ENCODE measurements around the gene ENTPD8.
"Not testable (repeated sequence)": the region's sequence is repeated elsewhere in the genome, so short reads cannot be mapped to it uniquely, and the experiment has no call there.

The ENTPD8 gene

GRCh38 chr9:137410891-137411249 is 30.3 kb downstream of the ENTPD8 start:
- no peak for DNase-seq

GRCh38 chr9:137410236-137410890 is 30.8 kb downstream of the ENTPD8 start:
- DNase-seq = not testable (repeated sequence)

- DNase-seq = no peak
Measured at GRCh38 chr9:137409515-137409914, 31.6 kb downstream of the ENTPD8 start.

GRCh38 chr9:137408651-137409405 is 32.3 kb downstream of the ENTPD8 start:
- no peak for DNase-seq

- peak in 2 of 14 donors; percentile 13 to 18 for DNase-seq
Measured at GRCh38 chr9:137407590-137408300, 33.4 kb downstream of the ENTPD8 start.

- DNase-seq = peak in 8 of 14 donors; percentile 13 to 68 (median 25)
Measured at GRCh38 chr9:137406876-137407589, 34.1 kb downstream of the ENTPD8 start.

- no peak for DNase-seq
Measured at GRCh38 chr9:137406085-137406760, 34.9 kb downstream of the ENTPD8 start.

GRCh38 chr9:137405677-137406081 is 35.5 kb downstream of the ENTPD8 start:
- no peak for DNase-seq

- DNase-seq = no peak
Measured at GRCh38 chr9:137404961-137405567, 36.1 kb downstream of the ENTPD8 start.

GRCh38 chr9:137403269-137403668 is 37.9 kb downstream of the ENTPD8 start:
- no peak for DNase-seq

GRCh38 chr9:137402746-137403145 is 38.4 kb downstream of the ENTPD8 start:
- no peak for DNase-seq

GRCh38 chr9:137398561-137399468 is 42.3 kb downstream of the ENTPD8 start:
- DNase-seq = no peak

- no peak for DNase-seq
Measured at GRCh38 chr9:137397675-137398423, 43.3 kb downstream of the ENTPD8 start.

- DNase-seq = no peak
Measured at GRCh38 chr9:137396634-137397367, 44.4 kb downstream of the ENTPD8 start.

GRCh38 chr9:137396227-137396626 is 44.9 kb downstream of the ENTPD8 start:
- DNase-seq = no peak

- no peak for DNase-seq
Measured at GRCh38 chr9:137395666-137396010, 45.5 kb downstream of the ENTPD8 start.

- DNase-seq = no peak
Measured at GRCh38 chr9:137394866-137395665, 46.1 kb downstream of the ENTPD8 start.
